Gastroesophageal sphincter (tissue), 4 donors: ENCODE data around the gene TARS1. TPM values are rescaled to one million over a fixed set of nuclear protein-coding genes. Genes with fewer than 3 reads are reported as not detected.

ENCODE experiments used
- ATAC-seq: fragments of 150-250 bp; one replicate; pipeline ENCODE4 v1.9.1; 2016; ENCODE audit warnings: mild to moderate bottlenecking, moderate library complexity
- H3K27ac ChIP-seq, 4 donors: fragments of 200-600 bp; sonication (generic) in 3 of 4; 1 replicate in 3 of 4; 2 replicates in 1 of 4; pipeline ENCODE4 v1.5.1; 2016 to 2019
- H3K27me3 ChIP-seq: fragments of 200-600 bp; sonication (generic); one replicate; pipeline ENCODE4 v1.5.1; 2019
- H3K36me3 ChIP-seq, 2 donors: fragments of 200-600 bp; sonication (generic); one replicate each; pipeline ENCODE4 v1.5.1; 2019; ENCODE audit warnings: control low read depth in 1 of 2
- H3K4me1 ChIP-seq, 3 donors: fragments of 200-600 bp; sonication (generic); 1 replicate in 2 of 3; 2 replicates in 1 of 3; pipeline ENCODE4 v1.5.1; 2016 to 2019; ENCODE audit warnings: control low read depth in 2 of 3
- H3K4me3 ChIP-seq, 2 donors: fragments of 200-600 bp; sonication (generic); one replicate each; pipeline ENCODE4 v1.5.1; 2019; ENCODE audit warnings: mild to moderate bottlenecking in 1 of 2, moderate library complexity in 1 of 2
- H3K9me3 ChIP-seq, 3 donors: fragments of 200-600 bp; sonication (generic); one replicate each; pipeline ENCODE4 v1.5.1; 2017 to 2019; ENCODE audit warnings: control low read depth in 2 of 3
- EP300 ChIP-seq: sonication (generic); formaldehyde crosslinking; IDR thresholded peaks from one replicate; pipeline ENCODE4 v1.6.1; 2017; ENCODE audit warnings: antibody characterized with exemption, mild to moderate bottlenecking
- POLR2A ChIP-seq, 2 donors: fragments of 450-650 bp; IDR thresholded peaks; one replicate each; pipeline ENCODE4 v1.6.1; 2017; ENCODE audit warnings: antibody characterized with exemption in 2 of 2, mild to moderate bottlenecking in 2 of 2, moderate library complexity in 1 of 2
- POLR2AphosphoS5 ChIP-seq: sonication (generic); formaldehyde crosslinking; IDR thresholded peaks from one replicate; pipeline ENCODE4 v1.6.1; 2017; ENCODE audit warnings: antibody characterized with exemption
- WGBS, 2 donors: methylation state at CpG; one replicate each; pipeline ENCODE4 v1.1.5; 2018; ENCODE audit warnings: low coverage in 1 of 2; 5-methylcytosine and 5-hydroxymethylcytosine counted together
- total RNA-seq, 4 donors: library from RNA; depleted of rRNA; stranded (reverse); fragments of >200 nt; gene quantifications; one replicate each; pipeline ENCODE4 v1.1.0, GENCODE V29; 2016
- TF ChIP-seq, protein P1 (sequence below), 4 experiments: fragments of 200-600 bp in 2 of 4; fragments of 450-650 bp in 2 of 4; sonication (generic) in 1 of 4; IDR thresholded peaks; one replicate each; pipeline ENCODE4 v1.5.1; 2017 to 2019; ENCODE audit warnings: antibody characterized with exemption in 4 of 4, mild to moderate bottlenecking in 2 of 4, moderate library complexity in 2 of 4

Gene TARS1
- total RNA-seq, 4 donors from 2014 or later: 79.9 to 118 (median 86.7) TPM

DNA sequence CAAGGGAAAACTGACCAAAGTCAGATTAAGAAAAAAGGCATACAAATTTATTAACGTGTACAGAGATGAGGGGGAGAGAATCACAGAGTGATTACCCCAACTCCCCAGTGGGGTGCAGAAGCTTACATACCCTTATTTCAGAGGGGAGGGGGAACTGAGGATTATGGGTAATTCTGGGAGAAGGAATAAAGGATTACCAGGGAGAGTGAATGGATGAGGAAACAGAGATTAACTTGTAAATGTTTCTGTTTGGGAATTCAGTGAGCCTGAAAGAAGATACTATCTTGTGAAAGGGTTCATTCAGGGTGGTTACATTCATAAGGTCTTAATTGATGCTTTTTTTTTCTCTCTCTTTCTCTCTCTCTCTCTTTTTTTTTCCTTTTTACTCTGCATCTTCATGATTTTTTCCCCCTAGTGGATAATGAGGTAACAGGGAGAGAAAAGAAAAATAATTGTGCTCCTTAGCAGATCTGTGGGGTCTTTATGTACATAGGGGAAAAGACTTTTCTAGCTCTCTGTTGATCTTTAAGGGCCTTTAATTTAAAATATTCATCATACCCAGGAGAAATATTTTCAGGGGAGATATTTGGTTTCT is 49.4 kb downstream of the TARS1 start:
- Histone ChIP-seq H3K27me3 (no peaks in the 10 kb centered on the region), H3K4me3 (no peak overlapping the region), H3K4me1 (peaks cover 0 to 19% (median 0%) of the 10 kb centered on the region in 3 donors), H3K36me3 (no peaks in the 10 kb centered on the region), H3K9me3 (no peaks in the 10 kb centered on the region), H3K27ac (no peak overlapping the region)
- TF ChIP-seq POLR2A (IDR thresholded peaks at IDR 0.05) (no peak), POLR2AphosphoS5 (no peak), EP300 (no peak)
- TF ChIP-seq, protein P1, sequence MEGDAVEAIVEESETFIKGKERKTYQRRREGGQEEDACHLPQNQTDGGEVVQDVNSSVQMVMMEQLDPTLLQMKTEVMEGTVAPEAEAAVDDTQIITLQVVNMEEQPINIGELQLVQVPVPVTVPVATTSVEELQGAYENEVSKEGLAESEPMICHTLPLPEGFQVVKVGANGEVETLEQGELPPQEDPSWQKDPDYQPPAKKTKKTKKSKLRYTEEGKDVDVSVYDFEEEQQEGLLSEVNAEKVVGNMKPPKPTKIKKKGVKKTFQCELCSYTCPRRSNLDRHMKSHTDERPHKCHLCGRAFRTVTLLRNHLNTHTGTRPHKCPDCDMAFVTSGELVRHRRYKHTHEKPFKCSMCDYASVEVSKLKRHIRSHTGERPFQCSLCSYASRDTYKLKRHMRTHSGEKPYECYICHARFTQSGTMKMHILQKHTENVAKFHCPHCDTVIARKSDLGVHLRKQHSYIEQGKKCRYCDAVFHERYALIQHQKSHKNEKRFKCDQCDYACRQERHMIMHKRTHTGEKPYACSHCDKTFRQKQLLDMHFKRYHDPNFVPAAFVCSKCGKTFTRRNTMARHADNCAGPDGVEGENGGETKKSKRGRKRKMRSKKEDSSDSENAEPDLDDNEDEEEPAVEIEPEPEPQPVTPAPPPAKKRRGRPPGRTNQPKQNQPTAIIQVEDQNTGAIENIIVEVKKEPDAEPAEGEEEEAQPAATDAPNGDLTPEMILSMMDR (IDR thresholded peaks at IDR 0.05): no peak
- ATAC-seq: no peak
- WGBS, 2 donors: 75% methylated on average over 1 of the region's 1 CpG; no CpG with 5 or more reads in 1 of the 2 donors

DNA sequence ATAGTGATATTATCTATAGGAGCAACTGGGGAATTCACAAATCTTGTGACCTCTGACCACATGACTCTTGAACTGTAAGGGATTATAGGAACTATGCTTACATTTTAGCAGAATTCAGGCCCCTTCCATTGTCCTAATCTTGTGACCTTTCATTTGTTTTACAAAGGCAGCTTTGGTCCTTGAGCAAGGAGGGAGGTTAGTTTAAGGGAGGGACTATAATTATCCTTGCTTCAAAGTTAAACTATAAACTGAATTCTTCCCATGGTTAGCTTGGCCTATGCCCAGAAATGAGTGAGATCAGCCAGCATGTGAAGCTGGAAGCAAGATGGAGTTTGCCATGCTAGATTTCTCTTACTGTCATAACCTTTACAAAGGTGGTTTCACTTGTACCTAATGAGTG is 51.2 kb downstream of the TARS1 start:
- no peaks in the 10 kb centered on the region for H3K36me3 ChIP-seq
- H3K4me3 ChIP-seq: no peak overlapping the region
- H3K27ac ChIP-seq: peak overlapping the region in 1 of 4 donors; percentile 17
- ATAC-seq: no peak
- no peaks in the 10 kb centered on the region for H3K27me3 ChIP-seq
- no peaks in the 10 kb centered on the region for H3K9me3 ChIP-seq
- peaks cover 0 to 16% (median 0%) of the 10 kb centered on the region in 3 donors for H3K4me1 ChIP-seq
- TF ChIP-seq POLR2A (IDR thresholded peaks at IDR 0.05): no peak
- TF ChIP-seq, protein P1 (IDR thresholded peaks at IDR 0.05): no peak
- TF ChIP-seq EP300: no peak
- TF ChIP-seq POLR2AphosphoS5: no peak

DNA sequence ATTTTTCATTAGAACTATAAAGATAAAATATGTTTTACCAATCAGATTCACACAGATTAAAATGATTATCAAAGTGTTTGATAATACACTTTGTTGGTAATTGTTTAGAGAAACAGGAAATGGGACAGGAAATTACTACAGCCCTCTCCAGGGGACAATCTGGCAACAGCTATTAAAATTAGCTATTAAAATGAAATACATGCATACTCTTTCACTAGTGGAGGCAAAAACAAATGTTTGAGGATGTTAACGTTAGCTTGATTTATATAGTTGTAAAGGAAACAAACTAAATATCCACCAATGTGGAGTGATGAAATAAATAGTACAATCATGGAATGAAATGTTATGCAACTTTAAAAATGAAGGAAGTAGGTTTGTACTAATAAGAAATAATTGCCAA is 53.7 kb downstream of the TARS1 start:
- WGBS, 2 donors: 0 to 7% methylated on average over 1 of the region's 1 CpG
- Histone ChIP-seq H3K27me3 (no peaks in the 10 kb centered on the region), H3K9me3 (no peaks in the 10 kb centered on the region), H3K4me1 (peaks cover 0 to 11% (median 0%) of the 10 kb centered on the region in 3 donors), H3K36me3 (no peaks in the 10 kb centered on the region), H3K27ac (no peak overlapping the region), H3K4me3 (no peak overlapping the region)
- TF ChIP-seq, protein P1 (IDR thresholded peaks at IDR 0.05): no peak
- no peak for ATAC-seq

DNA sequence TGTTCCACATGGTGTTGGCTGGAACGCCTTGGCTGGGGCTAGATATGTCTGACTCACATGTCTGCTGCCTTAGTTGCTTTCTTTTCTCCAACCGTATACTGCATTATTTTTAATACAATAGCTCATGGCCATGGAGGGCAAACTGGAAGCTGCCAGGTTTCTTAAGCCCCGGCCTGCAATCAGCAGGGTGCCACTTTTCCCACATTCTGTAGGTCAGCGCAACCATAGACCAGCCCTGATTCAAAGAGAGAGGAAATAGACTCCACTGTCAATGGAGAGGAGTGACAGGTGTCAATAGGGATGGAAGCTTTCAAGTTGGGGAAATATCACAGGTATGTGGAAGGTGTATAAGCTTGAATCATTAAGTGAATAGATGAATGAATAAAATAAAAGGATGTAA is 60.5 kb downstream of the TARS1 start:
- H3K4me3 ChIP-seq: no peak overlapping the region
- 92 to 100% methylated on average over 2 of the region's 4 CpGs for WGBS, 2 donors
- H3K36me3 ChIP-seq: no peaks in the 10 kb centered on the region
- no peak for ATAC-seq
- TF ChIP-seq EP300 (no peak), POLR2A (IDR thresholded peaks at IDR 0.05) (no peak), POLR2AphosphoS5 (no peak)
- TF ChIP-seq, protein P1 (IDR thresholded peaks at IDR 0.05): no peak
- H3K27ac ChIP-seq: no peak overlapping the region
- no peaks in the 10 kb centered on the region for H3K9me3 ChIP-seq
- H3K27me3 ChIP-seq: no peaks in the 10 kb centered on the region
- H3K4me1 ChIP-seq: no peaks in the 10 kb centered on the region

DNA sequence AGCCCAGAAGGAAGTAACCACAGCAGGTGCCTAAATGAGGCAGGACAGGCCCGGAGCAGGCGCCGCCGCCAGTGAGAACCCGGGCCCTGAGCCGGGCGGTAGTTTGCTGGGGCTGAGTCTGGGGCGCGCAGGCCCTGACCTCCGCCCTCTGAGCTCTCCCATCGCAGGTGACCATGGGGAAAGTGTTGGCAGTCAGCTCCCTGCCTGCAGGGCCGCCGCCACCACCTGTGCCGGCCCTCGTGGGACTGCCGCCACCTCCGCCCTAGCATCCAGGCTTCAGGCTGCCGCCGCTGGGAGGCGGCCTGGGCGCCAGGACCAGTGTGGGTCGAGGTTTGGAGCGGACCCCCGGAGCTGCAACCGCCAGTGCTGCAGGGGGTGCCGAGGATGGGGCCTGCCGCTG is 61.1 kb downstream of the TARS1 start:
- Histone ChIP-seq H3K4me1 (no peaks in the 10 kb centered on the region), H3K27me3 (no peaks in the 10 kb centered on the region), H3K27ac (no peak overlapping the region), H3K36me3 (no peaks in the 10 kb centered on the region), H3K9me3 (no peaks in the 10 kb centered on the region), H3K4me3 (no peak overlapping the region)
- 95% methylated on average over 7 of the region's 27 CpGs; no CpG with 5 or more reads in 1 of the 2 donors for WGBS, 2 donors
- no peak for ATAC-seq
- TF ChIP-seq EP300: no peak
- TF ChIP-seq, protein P1 (IDR thresholded peaks at IDR 0.05): no peak
- no peak for TF ChIP-seq POLR2AphosphoS5
- no peak for TF ChIP-seq POLR2A (IDR thresholded peaks at IDR 0.05)
